Tibial artery (tissue), 4 donors: ENCODE results near the gene KIT.

ENCODE experiments used
- DNase-seq, 2 donors: peaks; one replicate each; pipeline ENCODE4 v3.0.0-alpha.2; 2019
- H3K27ac ChIP-seq, 2 donors: fragments of 200-600 bp; sonication (generic) in 1 of 2; 1 replicate in 1 of 2; 2 replicates in 1 of 2; pipeline ENCODE4 v1.5.1; 2018 to 2019; ENCODE audit warnings: mild to moderate bottlenecking in 1 of 2
- H3K27me3 ChIP-seq, 2 donors: fragments of 200-600 bp; sonication (generic) in 1 of 2; one replicate each; pipeline versions ENCODE4 v1.5.1 to v1.6.0; 2016 to 2019
- H3K36me3 ChIP-seq, 3 donors: fragments of 200-600 bp; sonication (generic) in 2 of 3; one replicate each; pipeline ENCODE4 v1.5.1; 2016 to 2019; ENCODE audit warnings: mild to moderate bottlenecking in 2 of 3
- H3K4me1 ChIP-seq, 4 donors: fragments of 200-600 bp; sonication (generic) in 2 of 4; 1 replicate in 3 of 4; 2 replicates in 1 of 4; pipeline ENCODE4 v1.5.1; 2016 to 2019
- H3K4me3 ChIP-seq, 2 donors: fragments of 200-600 bp; sonication (generic) in 1 of 2; 1 replicate in 1 of 2; 2 replicates in 1 of 2; pipeline ENCODE4 v1.5.1; 2018 to 2019; ENCODE audit warnings: mild to moderate bottlenecking in 2 of 2
- H3K9me3 ChIP-seq, 3 donors: fragments of 200-600 bp; sonication (generic) in 1 of 3; one replicate each; pipeline ENCODE4 v1.5.1; 2016 to 2019
- CTCF ChIP-seq, 2 experiments: fragments of 200-600 bp in 1 of 2; fragments of 450-650 bp in 1 of 2; IDR thresholded peaks; one replicate each; pipeline ENCODE4 v1.5.1; 2017 to 2019; ENCODE audit warnings: antibody characterized with exemption in 2 of 2, mild to moderate bottlenecking in 1 of 2, moderate library complexity in 1 of 2
- intact Hi-C: fragments of 100-400 bp; cut with DNase I; formaldehyde crosslinking; loops from one replicate; pipeline ENCODE4 v1.15.0; 2023; ENCODE audit warnings: low total_unique reads

Gene KIT

GRCh38 chr4:54668014-54668611, 10.4 kb downstream of the KIT start:
- Histone ChIP-seq H3K27me3 (no peaks in the 10 kb centered on the region), H3K4me1 (no peaks in the 10 kb centered on the region), H3K36me3 (no peaks in the 10 kb centered on the region), H3K9me3 (no peaks in the 10 kb centered on the region), H3K27ac (no peak overlapping the region), H3K4me3 (no peak overlapping the region)
- intact Hi-C loops = no loop called here
- TF ChIP-seq CTCF (IDR thresholded peaks at IDR 0.05) = no peak
- no peak for DNase-seq

GRCh38 chr4:54669831-54670230, 12.1 kb downstream of the KIT start:
- TF ChIP-seq CTCF (IDR thresholded peaks at IDR 0.05) = no peak
- Histone ChIP-seq H3K27me3 (no peaks in the 10 kb centered on the region), H3K4me3 (no peak overlapping the region), H3K9me3 (no peaks in the 10 kb centered on the region), H3K27ac (no peak overlapping the region), H3K4me1 (no peaks in the 10 kb centered on the region), H3K36me3 (no peaks in the 10 kb centered on the region)
- intact Hi-C loops = no loop called here
- no peak for DNase-seq

GRCh38 chr4:54675721-54676461, 18.1 kb downstream of the KIT start:
- Histone ChIP-seq H3K36me3 (no peaks in the 10 kb centered on the region), H3K27ac (no peak overlapping the region), H3K4me3 (no peak overlapping the region), H3K9me3 (no peaks in the 10 kb centered on the region), H3K4me1 (no peaks in the 10 kb centered on the region), H3K27me3 (no peaks in the 10 kb centered on the region)
- no peak for TF ChIP-seq CTCF (IDR thresholded peaks at IDR 0.05)
- DNase-seq = no peak
- intact Hi-C loops = no loop called here

GRCh38 chr4:54676658-54677057, 18.9 kb downstream of the KIT start:
- no peaks in the 10 kb centered on the region for H3K27me3 ChIP-seq
- no peaks in the 10 kb centered on the region for H3K9me3 ChIP-seq
- DNase-seq = no peak
- H3K4me1 ChIP-seq = no peaks in the 10 kb centered on the region
- no peak overlapping the region for H3K4me3 ChIP-seq
- intact Hi-C loops = no loop called here
- H3K27ac ChIP-seq = no peak overlapping the region
- no peaks in the 10 kb centered on the region for H3K36me3 ChIP-seq
- TF ChIP-seq CTCF (IDR thresholded peaks at IDR 0.05) = no peak

GRCh38 chr4:54677416-54677815, 19.7 kb downstream of the KIT start:
- DNase-seq = no peak
- H3K4me3 ChIP-seq = no peak overlapping the region
- no peaks in the 10 kb centered on the region for H3K36me3 ChIP-seq
- no peaks in the 10 kb centered on the region for H3K27me3 ChIP-seq
- H3K4me1 ChIP-seq = no peaks in the 10 kb centered on the region
- no peaks in the 10 kb centered on the region for H3K9me3 ChIP-seq
- no peak overlapping the region for H3K27ac ChIP-seq
- no peak for TF ChIP-seq CTCF (IDR thresholded peaks at IDR 0.05)
- intact Hi-C loops = no loop called here
